ENCODE measurements around the gene RHD.

GRCh38 chr1:25256578-25256965 is 15.7 kb upstream of the RHD start:
- TF ChIP-seq CTCF (IDR thresholded peaks at IDR 0.05), result no peak
- no peak for TF ChIP-seq POLR2A (IDR thresholded peaks at IDR 0.05)
- TF ChIP-seq EP300 (IDR thresholded peaks at IDR 0.05), result no peak
- no peak for TF ChIP-seq POLR2AphosphoS5 (IDR thresholded peaks at IDR 0.05)

Data from sigmoid colon (tissue), 4 donors.